ENCODE measurements around the gene HS2ST1.
A peak's percentile ranks its signal among the peaks of the same experiment; 100 is the strongest.

Gene HS2ST1

GRCh38 chr1:87129606-87130005 lies 215.2 kb downstream of the HS2ST1 start:
- no peak for DNase-seq
- intact Hi-C loops (cut with DNase I) = loop anchor here (2.0 to 10.0 kb wide), 4 partner anchors 165 to 1173 kb away; no protein-coding TSS in a partner anchor

GRCh38 chr1:87130438-87130837 lies 216.0 kb downstream of the HS2ST1 start:
- intact Hi-C loops (cut with DNase I) = loop anchor here (2.0 to 10.0 kb wide), 4 partner anchors 164 to 1172 kb away; no protein-coding TSS in a partner anchor
- DNase-seq = no peak

GRCh38 chr1:87131809-87132283 lies 217.4 kb downstream of the HS2ST1 start:
- DNase-seq = peak; percentile 67 to 98 (median 86)
- intact Hi-C loops (cut with DNase I) = loop anchor here (2.0 to 10.0 kb wide), 5 partner anchors 163 to 1170 kb away; partner anchors contain the start of gene LMO4

- intact Hi-C loops (cut with DNase I) = loop anchor here (2.0 to 10.0 kb wide), 4 partner anchors 162 to 1170 kb away; partner anchors contain the start of gene LMO4
- peak in 1 of 10 donors; percentile 85 for DNase-seq
These were observed 217.9 kb downstream of the HS2ST1 start for GRCh38 chr1:87132284-87132870.

- intact Hi-C loops (cut with DNase I) = loop anchor here (5.0 to 10.0 kb wide), 3 partner anchors 161 to 1168 kb away; no protein-coding TSS in a partner anchor
- DNase-seq = peak in 9 of 10 donors; percentile 27 to 95 (median 63)
These were observed 219.6 kb downstream of the HS2ST1 start for GRCh38 chr1:87134061-87134460.

- DNase-seq = peak in 8 of 10 donors; percentile 24 to 86 (median 40)
- intact Hi-C loops (cut with DNase I) = loop anchor here (5.0 to 10.0 kb wide), 3 partner anchors 160 to 1168 kb away; no protein-coding TSS in a partner anchor
These were observed 220.3 kb downstream of the HS2ST1 start for GRCh38 chr1:87134625-87135328.

GRCh38 chr1:87135329-87135712 lies 220.9 kb downstream of the HS2ST1 start:
- peak; percentile 38 to 97 (median 70) for DNase-seq
- intact Hi-C loops (cut with DNase I) = loop anchor here (10.0 kb wide), 1 partner anchor 159 kb away; no protein-coding TSS in a partner anchor

GRCh38 chr1:87136607-87137341 lies 222.3 kb downstream of the HS2ST1 start:
- no peak for DNase-seq
- intact Hi-C loops (cut with DNase I) = loop anchor here (10.0 kb wide), 1 partner anchor 158 kb away; no protein-coding TSS in a partner anchor

- intact Hi-C loops (cut with DNase I) = loop anchor here (10.0 kb wide), 1 partner anchor 157 kb away; no protein-coding TSS in a partner anchor
These were observed 222.9 kb downstream of the HS2ST1 start for GRCh38 chr1:87137342-87137739.

GRCh38 chr1:87140831-87141540 lies 226.6 kb downstream of the HS2ST1 start:
- DNase-seq = no peak
- intact Hi-C loops (cut with DNase I) = no loop called here

More at GRCh38 chr1:87137342-87137739, 222.9 kb downstream of the HS2ST1 start:
- DNase-seq = no peak

GRCh38 chr1:87141556-87141955 lies 227.1 kb downstream of the HS2ST1 start:
- no peak for DNase-seq
- intact Hi-C loops (cut with DNase I) = no loop called here

- intact Hi-C loops (cut with DNase I) = no loop called here
- DNase-seq = no peak
These were observed 229.1 kb downstream of the HS2ST1 start for GRCh38 chr1:87143413-87144135.

GRCh38 chr1:87144316-87144895 lies 230.0 kb downstream of the HS2ST1 start:
- DNase-seq = no peak
- intact Hi-C loops (cut with DNase I) = no loop called here

- no peak for DNase-seq
These were observed 230.5 kb downstream of the HS2ST1 start for GRCh38 chr1:87144981-87145380.

GRCh38 chr1:87146538-87146937 lies 232.1 kb downstream of the HS2ST1 start:
- DNase-seq = no peak
- intact Hi-C loops (cut with DNase I) = no loop called here

More at GRCh38 chr1:87144981-87145380, 230.5 kb downstream of the HS2ST1 start:
- intact Hi-C loops (cut with DNase I) = no loop called here

- DNase-seq = no peak
- intact Hi-C loops (cut with DNase I) = no loop called here
These were observed 232.6 kb downstream of the HS2ST1 start for GRCh38 chr1:87146986-87147385.

GRCh38 chr1:87147851-87148250 lies 233.4 kb downstream of the HS2ST1 start:
- no peak for DNase-seq
- intact Hi-C loops (cut with DNase I) = no loop called here

- intact Hi-C loops (cut with DNase I) = no loop called here
- no peak for DNase-seq
These were observed 234.2 kb downstream of the HS2ST1 start for GRCh38 chr1:87148661-87149060.
